ENCODE data around the gene SPSB4. TPM values are rescaled to one million over a fixed set of nuclear protein-coding genes. Genes with fewer than 3 reads are reported as not detected.

The SPSB4 gene
- total and polyA plus RNA-seq, 9 of the 15 experiments (the other 6 are each of a cell fraction or from before 2014, with no cell fraction given) = not detected

- TF ChIP-seq EWSR1 (IDR thresholded peaks at IDR 0.05; ENCODE audit: borderline replicate concordance, low read depth, partially characterized antibody) (no peak), PTTG1 (tag; IDR thresholded peaks at IDR 0.05; ENCODE audit: low read depth) (no peak), ATF1 (CRISPR knock-in tag; IDR thresholded peaks at IDR 0.05) (no peak), ATF1 (tag; IDR thresholded peaks at IDR 0.05) (no peak), CREM (IDR thresholded peaks at IDR 0.05; ENCODE audit: low read depth) (no peak), NR2C1 (IDR thresholded peaks at IDR 0.05) (no peak), NR2C1 (tag; IDR thresholded peaks at IDR 0.05) (no peak), MNT (conservative IDR thresholded peaks at IDR 0.05) (no peak), LARP7 (IDR thresholded peaks at IDR 0.05) (no peak), EP300 (IDR thresholded peaks at IDR 0.05; ENCODE audit: low read length) (no peak), STAG1 (CRISPR knock-in tag; IDR thresholded peaks at IDR 0.05; ENCODE audit: borderline replicate concordance) (no peak), RREB1 (CRISPR knock-in tag; IDR thresholded peaks at IDR 0.05) (no peak), ZNF143 (CRISPR knock-in tag; IDR thresholded peaks at IDR 0.05) (no peak)
Measured at GRCh38 chr3:141093971-141094684, 43.0 kb downstream of the SPSB4 start (continued).
